HG03354 (cell line): ENCODE results near the gene NPPA.
A peak's percentile ranks its signal among the peaks of the same experiment; 100 is the strongest.

ENCODE experiments used
- ATAC-seq: cut with Tn5 transposase; IDR thresholded peaks from one replicate; pipeline ENCODE4 v1.9.1; 2021; ENCODE audit warnings: mild to moderate bottlenecking; ENCODE audit not compliant: unreplicated experiment, poor library complexity, severe bottlenecking

The NPPA gene

GRCh38 chr1:11848373-11848700 lies 754 bp upstream of the NPPA start:
- ATAC-seq, result no peak

- ATAC-seq, result no peak
Measured at GRCh38 chr1:11845641-11846335, 1.8 kb downstream of the NPPA start.

GRCh38 chr1:11842154-11843041 lies 5.2 kb downstream of the NPPA start:
- ATAC-seq, result no peak

- no peak for ATAC-seq
Measured at GRCh38 chr1:11841245-11842153, 6.1 kb downstream of the NPPA start.

- ATAC-seq, result no peak
Measured at GRCh38 chr1:11839727-11840705, 7.6 kb downstream of the NPPA start.

- peak; percentile 43 for ATAC-seq
Measured at GRCh38 chr1:11838349-11839272, 9.0 kb downstream of the NPPA start.

- no peak for ATAC-seq
Measured at GRCh38 chr1:11837767-11838348, 9.7 kb downstream of the NPPA start.

- no peak for ATAC-seq
Measured at GRCh38 chr1:11836955-11837766, 10.4 kb downstream of the NPPA start.

DNA sequence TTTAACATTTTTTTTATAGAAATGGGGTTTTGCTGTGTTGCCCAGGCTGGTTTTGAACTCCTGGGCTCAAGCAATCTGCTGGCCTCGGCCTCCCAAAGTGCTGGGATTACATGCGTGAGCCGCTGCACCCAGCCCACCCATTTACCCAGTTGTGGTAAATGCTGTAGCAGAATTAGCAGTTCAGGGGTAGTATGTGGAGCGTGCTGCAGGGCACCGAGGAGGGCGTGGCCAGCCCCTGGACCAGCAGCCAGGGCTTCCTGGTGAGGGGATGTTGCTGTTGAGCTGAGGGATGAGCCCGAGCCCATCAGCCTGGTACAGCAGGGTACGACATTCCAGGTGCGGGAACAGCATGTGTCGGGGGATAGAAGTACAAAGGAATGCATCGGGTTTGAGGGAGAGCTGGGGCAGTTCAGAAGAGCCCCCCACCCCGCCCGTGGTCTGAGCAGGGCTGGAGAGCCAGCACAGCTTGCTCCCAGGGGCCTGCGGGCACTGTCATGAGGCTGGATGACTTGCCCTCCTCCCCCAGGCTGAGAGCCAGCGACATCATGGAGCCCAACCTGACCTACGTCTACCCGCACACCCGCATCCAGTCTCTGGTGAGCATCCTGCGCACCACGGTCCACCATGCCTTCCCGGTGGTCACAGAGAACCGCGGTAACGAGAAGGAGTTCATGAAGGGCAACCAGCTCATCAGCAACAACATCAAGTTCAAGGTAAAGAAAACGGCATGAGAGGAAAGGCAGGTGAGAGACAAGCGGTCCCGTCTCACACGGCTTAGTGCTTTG lies 11.9 kb downstream of the NPPA start:
- no peak for ATAC-seq

DNA sequence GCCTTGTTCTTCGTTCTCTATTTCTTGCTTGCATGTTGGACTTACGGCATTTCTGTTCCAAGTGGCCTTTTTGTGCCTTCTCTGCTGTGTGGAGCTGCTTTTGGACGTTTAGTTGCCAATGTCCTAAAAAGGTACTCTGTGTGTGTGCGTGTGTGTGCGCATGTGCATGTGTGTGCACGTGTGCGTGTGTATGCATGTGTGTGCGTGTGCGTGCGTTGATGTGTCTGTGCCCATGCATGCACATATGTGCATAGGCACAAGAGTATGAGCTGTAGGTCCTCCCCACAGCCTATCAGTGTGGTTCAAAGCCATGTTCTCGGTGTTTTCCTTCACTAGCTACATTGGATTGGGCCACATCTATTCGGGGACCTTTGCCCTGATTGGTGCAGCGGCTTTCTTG lies 13.7 kb downstream of the NPPA start:
- no peak for ATAC-seq

GRCh38 chr1:11833497-11833896 lies 14.1 kb downstream of the NPPA start:
- ATAC-seq, result no peak

DNA sequence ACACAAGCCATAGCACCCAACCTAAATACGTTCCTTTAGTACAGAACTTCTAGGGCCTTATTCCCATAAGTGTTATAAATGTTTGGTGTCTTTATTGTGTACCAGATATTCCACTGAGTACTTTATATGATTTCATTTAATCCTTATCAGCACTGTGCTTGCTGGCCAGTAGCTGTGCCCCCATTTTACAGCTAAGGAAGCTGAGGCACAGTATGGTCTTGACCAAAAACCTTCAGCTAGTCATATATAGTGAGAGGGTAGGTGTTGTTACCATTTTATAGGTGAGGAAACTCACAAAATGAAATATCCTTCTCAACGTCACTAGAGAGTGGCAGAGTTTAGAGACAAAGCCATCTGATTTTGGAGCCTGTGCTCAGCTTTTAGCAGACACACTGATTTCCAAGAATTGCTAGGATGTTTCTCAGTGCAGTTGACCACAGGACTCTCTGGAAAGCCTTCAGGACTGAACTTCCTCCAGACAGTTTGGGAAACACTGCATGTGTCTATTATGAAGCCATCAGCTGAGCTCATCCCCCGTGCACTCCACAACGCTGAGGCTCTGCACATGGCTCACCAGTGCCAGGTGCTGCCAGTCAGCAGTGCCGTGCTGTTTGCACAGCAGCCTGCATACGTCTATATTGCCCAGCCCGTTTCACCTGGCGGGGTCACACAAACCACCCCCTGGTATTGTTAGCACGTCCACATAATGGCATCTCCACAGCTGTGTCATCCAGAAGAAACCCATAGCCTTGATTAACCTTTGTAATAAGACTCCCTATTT lies 15.4 kb downstream of the NPPA start:
- ATAC-seq, result no peak

DNA sequence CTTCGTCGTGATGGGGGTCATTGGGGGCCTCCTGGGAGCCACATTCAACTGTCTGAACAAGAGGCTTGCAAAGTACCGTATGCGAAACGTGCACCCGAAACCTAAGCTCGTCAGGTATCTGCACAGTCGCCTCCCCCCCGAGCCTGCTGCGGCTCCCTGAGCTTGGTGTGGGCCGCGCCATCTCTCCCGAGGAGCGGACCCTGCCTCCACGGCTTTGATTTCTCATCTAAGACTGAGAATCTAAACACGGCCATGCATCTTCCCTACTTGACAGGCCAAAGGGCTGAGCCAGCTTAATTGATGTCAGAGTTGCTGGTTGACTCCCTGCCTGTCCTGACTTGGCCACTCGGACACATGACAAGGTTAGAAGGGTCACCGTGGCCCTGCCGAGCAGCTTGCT lies 19.1 kb downstream of the NPPA start:
- no peak for ATAC-seq

GRCh38 chr1:11826946-11827345 lies 20.6 kb downstream of the NPPA start:
- no peak for ATAC-seq

DNA sequence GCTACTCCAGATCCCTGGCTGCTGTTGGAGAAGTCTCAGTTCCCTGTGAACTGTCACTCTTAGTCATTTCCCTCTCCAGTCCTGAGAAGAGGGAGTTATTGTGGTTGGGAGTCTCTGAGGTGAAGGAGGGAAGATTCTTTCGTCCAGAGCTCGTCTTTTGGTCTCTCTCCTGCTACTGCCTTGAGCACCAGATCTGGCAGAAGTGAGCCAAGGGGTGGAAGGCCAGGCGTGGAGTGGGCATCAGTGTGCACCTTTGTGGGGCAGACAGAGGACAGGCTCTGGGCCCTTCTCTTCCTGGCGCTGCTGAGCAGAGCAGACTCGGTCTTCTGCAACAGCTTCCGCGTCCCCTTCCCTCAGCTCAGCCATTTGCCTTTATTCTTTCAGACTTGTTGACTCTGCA lies 22.5 kb downstream of the NPPA start:
- no peak for ATAC-seq
